Upper lobe of left lung (tissue), 6 donors: ENCODE results near the gene LIPC. TPM values are rescaled to one million over a fixed set of nuclear protein-coding genes. Genes with fewer than 3 reads are reported as not detected.
A peak's percentile ranks its signal among the peaks of the same experiment; 100 is the strongest.

ENCODE experiments used
- ATAC-seq, 2 donors: fragments of 200-7000 bp; cut with Tn5 transposase; one replicate each; pipeline ENCODE4 v1.9.1; 2022; ENCODE audit warnings: mild to moderate bottlenecking in 2 of 2, moderate library complexity in 2 of 2; ENCODE audit not compliant: low FRiP score in 2 of 2
- DNase-seq, 2 donors: peaks; one replicate each; pipeline ENCODE4 v3.0.0-alpha.2; 2019 to 2020
- H3K27ac ChIP-seq, 4 donors: fragments of 200-600 bp; sonication (generic); one replicate each; pipeline ENCODE4 v1.5.1; 2016 to 2019
- H3K27me3 ChIP-seq, 4 donors: fragments of 200-600 bp; sonication (generic); one replicate each; pipeline ENCODE4 v1.5.1; 2017 to 2019
- H3K36me3 ChIP-seq, 4 donors: fragments of 200-600 bp; sonication (generic); one replicate each; pipeline ENCODE4 v1.5.1; 2016 to 2019
- H3K4me1 ChIP-seq, 4 donors: fragments of 200-600 bp; sonication (generic); one replicate each; pipeline ENCODE4 v1.5.1; 2018 to 2019
- H3K4me3 ChIP-seq, 4 donors: fragments of 200-600 bp; sonication (generic); one replicate each; pipeline ENCODE4 v1.5.1; 2017 to 2019; ENCODE audit warnings: mild to moderate bottlenecking in 2 of 4, moderate library complexity in 1 of 4
- H3K9me3 ChIP-seq, 4 donors: fragments of 200-600 bp; sonication (generic); one replicate each; pipeline ENCODE4 v1.5.1; 2018 to 2019
- EP300 ChIP-seq, 4 donors: sonication (generic); formaldehyde crosslinking; IDR thresholded peaks; one replicate each; pipeline ENCODE4 v1.5.1; 2017; ENCODE audit warnings: antibody characterized with exemption in 4 of 4, control low read depth in 2 of 4
- POLR2A ChIP-seq, 4 donors: fragments of 450-650 bp; IDR thresholded peaks; one replicate each; pipeline ENCODE4 v1.5.1; 2016 to 2017; ENCODE audit warnings: antibody characterized with exemption in 4 of 4, mild to moderate bottlenecking in 2 of 4
- POLR2AphosphoS5 ChIP-seq, 2 donors: sonication (generic); formaldehyde crosslinking; IDR thresholded peaks; one replicate each; pipeline ENCODE4 v1.5.1; 2017; ENCODE audit warnings: antibody characterized with exemption in 2 of 2
- WGBS, 2 donors: methylation state at CpG; one replicate each; pipeline ENCODE4 v1.1.5; 2017 to 2018; 5-methylcytosine and 5-hydroxymethylcytosine counted together
- total RNA-seq, 6 donors: library from RNA; depleted of rRNA in 4 of 6; stranded (reverse); fragments of >200 nt in 4 of 6; gene quantifications; one replicate each; pipeline versions ENCODE4 v1.1.0 to v1.2.1, GENCODE V29; 2016 to 2021
- TF ChIP-seq, protein P1 (sequence below), 6 experiments: fragments of 450-650 bp in 4 of 6; fragments of 200-600 bp in 2 of 6; sonication (generic) in 2 of 6; IDR thresholded peaks; one replicate each; pipeline ENCODE4 v1.5.1; 2016 to 2019; ENCODE audit warnings: antibody characterized with exemption in 6 of 6
- donor health status: DM: no; HTN: no; CAD: no; lungs with moderate emphysema.
- donor health status: DM: no; HTN: yes; CAD: no; lungs with severe emphysema.

The LIPC gene
- total RNA-seq, 6 donors from 2014 or later = 0.40 to 0.89 (median 0.75) TPM; not detected in 2

GRCh38 chr15:58441376-58442070, 9.7 kb downstream of the LIPC start:
- Histone ChIP-seq H3K4me3 (no peak overlapping the region), H3K27ac (peak overlapping the region; percentile 50 to 76 (median 69)), H3K36me3 (no peaks in the 10 kb centered on the region), H3K9me3 (no peaks in the 10 kb centered on the region), H3K27me3 (no peaks in the 10 kb centered on the region), H3K4me1 (peaks cover 8 to 32% (median 23%) of the 10 kb centered on the region in 4 donors)
- DNase-seq (no peak), ATAC-seq (peak in 1 of 2 donors; percentile 65)
- TF ChIP-seq POLR2A (IDR thresholded peaks at IDR 0.05) (no peak), EP300 (IDR thresholded peaks at IDR 0.05) (no peak), POLR2AphosphoS5 (IDR thresholded peaks at IDR 0.05) (no peak)
- WGBS, 2 donors = 86 to 90% methylated on average over 9 of the region's 9 CpGs

- Histone ChIP-seq H3K9me3 (no peaks in the 10 kb centered on the region), H3K4me1 (peaks cover 8 to 32% (median 23%) of the 10 kb centered on the region in 4 donors), H3K27ac (peak overlapping the region in 2 of 4 donors; percentile 69 to 76), H3K36me3 (no peaks in the 10 kb centered on the region), H3K4me3 (no peak overlapping the region), H3K27me3 (no peaks in the 10 kb centered on the region)
- 62 to 92% methylated on average over 4 of the region's 4 CpGs for WGBS, 2 donors
- ATAC-seq (no peak), DNase-seq (no peak)
- TF ChIP-seq POLR2A (IDR thresholded peaks at IDR 0.05) = no peak
- TF ChIP-seq, protein P1, sequence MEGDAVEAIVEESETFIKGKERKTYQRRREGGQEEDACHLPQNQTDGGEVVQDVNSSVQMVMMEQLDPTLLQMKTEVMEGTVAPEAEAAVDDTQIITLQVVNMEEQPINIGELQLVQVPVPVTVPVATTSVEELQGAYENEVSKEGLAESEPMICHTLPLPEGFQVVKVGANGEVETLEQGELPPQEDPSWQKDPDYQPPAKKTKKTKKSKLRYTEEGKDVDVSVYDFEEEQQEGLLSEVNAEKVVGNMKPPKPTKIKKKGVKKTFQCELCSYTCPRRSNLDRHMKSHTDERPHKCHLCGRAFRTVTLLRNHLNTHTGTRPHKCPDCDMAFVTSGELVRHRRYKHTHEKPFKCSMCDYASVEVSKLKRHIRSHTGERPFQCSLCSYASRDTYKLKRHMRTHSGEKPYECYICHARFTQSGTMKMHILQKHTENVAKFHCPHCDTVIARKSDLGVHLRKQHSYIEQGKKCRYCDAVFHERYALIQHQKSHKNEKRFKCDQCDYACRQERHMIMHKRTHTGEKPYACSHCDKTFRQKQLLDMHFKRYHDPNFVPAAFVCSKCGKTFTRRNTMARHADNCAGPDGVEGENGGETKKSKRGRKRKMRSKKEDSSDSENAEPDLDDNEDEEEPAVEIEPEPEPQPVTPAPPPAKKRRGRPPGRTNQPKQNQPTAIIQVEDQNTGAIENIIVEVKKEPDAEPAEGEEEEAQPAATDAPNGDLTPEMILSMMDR (IDR thresholded peaks at IDR 0.05) = no peak
- no peak for TF ChIP-seq EP300 (IDR thresholded peaks at IDR 0.05)
- TF ChIP-seq POLR2AphosphoS5 (IDR thresholded peaks at IDR 0.05) = no peak
Measured at GRCh38 chr15:58442122-58442521, 10.3 kb downstream of the LIPC start.

DNA sequence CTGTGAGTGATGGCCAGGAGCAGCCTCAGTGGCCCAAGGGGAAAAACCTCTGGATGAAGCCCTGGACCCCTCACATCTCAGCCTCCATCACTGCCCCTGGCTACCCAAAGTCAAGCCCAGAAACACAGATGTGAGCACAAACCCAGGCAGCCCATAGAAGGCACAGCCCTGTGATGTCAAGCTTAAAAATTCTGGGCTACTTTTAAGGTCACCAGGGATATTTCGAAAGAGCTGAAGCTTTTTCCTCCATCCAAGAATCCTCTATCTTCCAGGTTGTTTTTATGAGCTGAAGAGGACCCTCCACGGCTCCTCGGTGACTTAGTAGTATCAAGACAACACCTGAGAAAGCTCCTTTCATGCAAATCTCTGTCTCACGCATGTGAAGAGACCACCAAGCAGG, 11.5 kb downstream of the LIPC start:
- Histone ChIP-seq H3K36me3 (no peaks in the 10 kb centered on the region), H3K4me1 (peaks cover 8 to 32% (median 23%) of the 10 kb centered on the region in 4 donors), H3K4me3 (no peak overlapping the region), H3K27ac (no peak overlapping the region), H3K27me3 (no peaks in the 10 kb centered on the region), H3K9me3 (no peaks in the 10 kb centered on the region)
- DNase-seq (no peak), ATAC-seq (no peak)
- TF ChIP-seq EP300 (IDR thresholded peaks at IDR 0.05) = no peak
- no peak for TF ChIP-seq POLR2AphosphoS5 (IDR thresholded peaks at IDR 0.05)
- TF ChIP-seq, protein P1 (IDR thresholded peaks at IDR 0.05) = no peak
- no peak for TF ChIP-seq POLR2A (IDR thresholded peaks at IDR 0.05)
- 93 to 100% methylated on average over 4 of the region's 4 CpGs for WGBS, 2 donors

GRCh38 chr15:58444056-58444455, 12.3 kb downstream of the LIPC start:
- 61 to 80% methylated on average over 6 to 7 of the region's 7 CpGs for WGBS, 2 donors
- no peaks in the 10 kb centered on the region for H3K9me3 ChIP-seq
- peaks cover 8 to 32% (median 23%) of the 10 kb centered on the region in 4 donors for H3K4me1 ChIP-seq
- H3K27me3 ChIP-seq = no peaks in the 10 kb centered on the region
- ATAC-seq = peak in 1 of 2 donors; percentile 27
- no peak for TF ChIP-seq EP300 (IDR thresholded peaks at IDR 0.05)
- TF ChIP-seq POLR2AphosphoS5 (IDR thresholded peaks at IDR 0.05) = peak in 1 of 2 donors; percentile 15
- no peak for TF ChIP-seq POLR2A (IDR thresholded peaks at IDR 0.05)
- no peak overlapping the region for H3K27ac ChIP-seq
- DNase-seq = peak in 1 of 2 donors; percentile 45
- H3K36me3 ChIP-seq = no peaks in the 10 kb centered on the region
- no peak overlapping the region for H3K4me3 ChIP-seq

DNA sequence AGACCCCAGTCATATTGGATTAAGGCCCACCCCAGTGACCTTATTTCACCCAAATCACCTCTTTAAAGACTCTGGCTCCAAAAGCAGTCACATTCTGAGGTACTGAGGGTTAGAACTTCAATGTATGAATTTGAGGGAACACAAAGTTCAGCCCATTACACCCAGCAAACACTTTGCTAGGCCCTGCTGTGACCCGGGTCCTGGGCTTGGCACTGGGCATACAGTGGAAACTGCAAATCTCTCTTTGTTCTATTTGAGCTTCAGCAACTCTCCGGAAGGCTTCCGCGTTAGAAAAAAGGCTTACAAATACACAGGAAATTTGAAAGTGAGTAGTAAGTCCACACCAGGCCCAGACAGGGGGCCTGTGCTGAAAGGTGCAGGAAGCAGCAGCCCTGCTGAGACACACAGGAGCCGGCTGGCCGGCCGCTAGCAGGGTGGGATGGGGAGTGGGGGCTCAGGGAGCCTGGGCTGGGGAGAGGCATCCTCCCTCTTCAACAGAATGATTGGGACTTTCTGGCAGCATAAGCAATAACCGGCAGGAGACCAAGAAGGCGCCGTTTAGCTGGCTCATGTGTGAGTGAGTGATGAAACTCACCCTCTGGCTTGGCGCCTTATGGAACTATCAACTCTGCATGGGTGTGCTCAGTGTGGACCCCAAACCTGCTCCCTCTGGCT, 13.0 kb downstream of the LIPC start:
- H3K4me3 ChIP-seq = no peak overlapping the region
- 76 to 81% methylated on average over 11 of the region's 11 CpGs for WGBS, 2 donors
- no peaks in the 10 kb centered on the region for H3K9me3 ChIP-seq
- no peaks in the 10 kb centered on the region for H3K36me3 ChIP-seq
- no peaks in the 10 kb centered on the region for H3K27me3 ChIP-seq
- no peak overlapping the region for H3K27ac ChIP-seq
- ATAC-seq (no peak), DNase-seq (peak in 1 of 2 donors; percentile 63)
- H3K4me1 ChIP-seq = peaks cover 5 to 27% (median 21%) of the 10 kb centered on the region in 4 donors
- TF ChIP-seq, protein P1 (IDR thresholded peaks at IDR 0.05) = no peak
- no peak for TF ChIP-seq POLR2AphosphoS5 (IDR thresholded peaks at IDR 0.05)
- no peak for TF ChIP-seq EP300 (IDR thresholded peaks at IDR 0.05)
- TF ChIP-seq POLR2A (IDR thresholded peaks at IDR 0.05) = no peak
